IMR-90 (cell line): Measurements from ENCODE around the gene CAPN10. TPM values are rescaled to one million over a fixed set of nuclear protein-coding genes. Genes with fewer than 3 reads are reported as not detected.

Experiments used
- ATAC-seq: fragments of 200-7000 bp; cut with Tn5 transposase; 2 replicates; pipeline ENCODE4 v1.9.1; 2020; ENCODE audit warnings: low read depth, mild to moderate bottlenecking, moderate library complexity
- BruUV-seq: library from RNA; stranded (reverse); fragments of 400-500 nt; replicated peaks from 2 replicates; lab custom pipeline; 2021; lab: Mats Ljungman, UMichigan
- CTCF ChIA-PET: fragments of 300-600 bp; formaldehyde crosslinking; extraction: SDS; loops from one replicate; lab custom pipeline; 2021; ENCODE audit warnings: antibody characterized with exemption; lab: Yijun Ruan, JAX
- POLR2A ChIA-PET: fragments of 300-600 bp; sonication (Branson Sonifier 250); formaldehyde crosslinking; loops from one replicate; lab custom pipeline; 2022; ENCODE audit warnings: antibody characterized with exemption; ENCODE audit not compliant: unreplicated experiment; lab: Charles Lee
- DNase-seq: peaks from one replicate; pipeline ENCODE4 v3.0.0; 2013
- H2AFZ ChIP-seq: replicated peaks from 2 replicates; pipeline ENCODE3; 2013; ENCODE audit warnings: low read length, mild to moderate bottlenecking; ENCODE audit not compliant: poor library complexity
- H2AK5ac ChIP-seq: 2 replicates; pipeline ENCODE4 v1.6.1; 2013; ENCODE audit warnings: low read depth, low read length, inconsistent platforms
- H2AK9ac ChIP-seq: replicated peaks from 2 replicates; pipeline ENCODE3; 2013; ENCODE audit warnings: mild to moderate bottlenecking, low read depth, low read length, moderate library complexity; ENCODE audit not compliant: poor library complexity
- H2BK120ac ChIP-seq: 2 replicates; pipeline ENCODE4 v1.6.1; 2013; ENCODE audit warnings: low read depth, low read length, inconsistent platforms
- H2BK15ac ChIP-seq: 3 replicates; pipeline ENCODE4 v1.6.1; 2013; ENCODE audit warnings: low read depth, low read length, inconsistent platforms
- H2BK20ac ChIP-seq: 2 replicates; pipeline ENCODE4 v1.6.1; 2013; ENCODE audit warnings: low read depth, mild to moderate bottlenecking, inconsistent platforms, low read length, moderate library complexity
- H2BK5ac ChIP-seq: 2 replicates; pipeline ENCODE4 v1.6.1; 2013; ENCODE audit warnings: mild to moderate bottlenecking, low read depth, low read length, inconsistent platforms; ENCODE audit not compliant: poor library complexity, severe bottlenecking
- H3K14ac ChIP-seq: replicated peaks from 2 replicates; pipeline ENCODE4 v1.6.1; 2013; ENCODE audit warnings: low read depth, low read length, inconsistent platforms
- H3K18ac ChIP-seq: 2 replicates; pipeline ENCODE4 v1.6.1; 2013; ENCODE audit warnings: low read depth, low read length, control low read depth
- H3K23ac ChIP-seq: 2 replicates; pipeline ENCODE4 v1.6.1; 2013; ENCODE audit warnings: low read depth, low read length, inconsistent platforms
- H3K27ac ChIP-seq: 2 replicates; pipeline ENCODE4 v1.5.1; 2013; ENCODE audit warnings: mild to moderate bottlenecking, control low read depth, low read length; ENCODE audit not compliant: insufficient read depth
- H3K27me3 ChIP-seq: 2 replicates; pipeline ENCODE4 v1.6.1; 2013; ENCODE audit warnings: low read length; ENCODE audit not compliant: control insufficient read depth, insufficient read depth
- H3K36me3 ChIP-seq: 2 replicates; pipeline ENCODE4 v1.6.1; 2013; ENCODE audit warnings: low read length, mixed read lengths; ENCODE audit not compliant: control insufficient read depth, insufficient read depth
- H3K4ac ChIP-seq: 2 replicates; pipeline ENCODE4 v1.6.1; 2013; ENCODE audit warnings: low read depth, low read length, inconsistent platforms
- H3K4me1 ChIP-seq: 2 replicates; pipeline ENCODE4 v1.6.1; 2013; ENCODE audit warnings: low read length, mixed read lengths; ENCODE audit not compliant: control insufficient read depth, insufficient read depth
- H3K4me2 ChIP-seq: 2 replicates; pipeline ENCODE4 v1.6.1; 2013; ENCODE audit warnings: low read depth, mild to moderate bottlenecking, control low read depth, low read length, moderate library complexity
- H3K4me3 ChIP-seq: 2 replicates; pipeline ENCODE4 v1.5.1; 2013; ENCODE audit warnings: low read depth, mild to moderate bottlenecking, control low read depth, low read length, moderate library complexity; ENCODE audit not compliant: insufficient read depth
- H3K56ac ChIP-seq: 2 replicates; pipeline ENCODE4 v1.6.1; 2013; ENCODE audit warnings: low read length, inconsistent platforms; ENCODE audit not compliant: insufficient read depth; ENCODE audit errors: extremely low read depth
- H3K79me1 ChIP-seq, 2 experiments: 2 replicates each; pipeline ENCODE4 v1.6.1; 2013; ENCODE audit warnings: low read length in 2 of 2, inconsistent platforms in 1 of 2, low read depth in 1 of 2
- H3K9ac ChIP-seq: 2 replicates; pipeline ENCODE4 v1.6.1; 2013; ENCODE audit warnings: low read depth, low read length, control low read depth
- H3K9me1 ChIP-seq: 2 replicates; pipeline ENCODE4 v1.6.1; 2013; ENCODE audit warnings: low read length, inconsistent platforms; ENCODE audit not compliant: insufficient read depth
- H3K9me3 ChIP-seq: 2 replicates; pipeline ENCODE4 v1.6.1; 2013; ENCODE audit warnings: low read length; ENCODE audit not compliant: control insufficient read depth, insufficient read depth
- H4K20me1 ChIP-seq: 2 replicates; pipeline ENCODE4 v1.6.1; 2013; ENCODE audit warnings: low read length, inconsistent platforms; ENCODE audit not compliant: insufficient read depth
- H4K5ac ChIP-seq: 2 replicates; pipeline ENCODE4 v1.6.1; 2013; ENCODE audit warnings: mild to moderate bottlenecking, low read depth, low read length, control low read depth
- H4K8ac ChIP-seq, 2 experiments: 2 replicates each; pipeline ENCODE4 v1.6.1; 2013; ENCODE audit warnings: low read depth in 2 of 2, low read length in 2 of 2, control low read depth in 1 of 2, inconsistent platforms in 1 of 2
- H4K91ac ChIP-seq: 2 replicates; pipeline ENCODE4 v1.6.1; 2013; ENCODE audit warnings: low read depth, low read length, inconsistent platforms; ENCODE audit not compliant: insufficient read depth
- BHLHE40 ChIP-seq: fragments of 150-350 bp; IDR thresholded peaks from 2 replicates; pipeline ENCODE4 v1.6.1; 2016; ENCODE audit warnings: mild to moderate bottlenecking, low read depth, low read length
- CEBPB ChIP-seq: IDR thresholded peaks from 2 replicates; pipeline ENCODE4 v1.6.1; 2012; ENCODE audit warnings: low read depth, low read length, improper control_type of control experiment
- CHD1 ChIP-seq: IDR thresholded peaks from 2 replicates; pipeline ENCODE4 v1.6.1; 2012; ENCODE audit warnings: low read depth, low read length, improper control_type of control experiment
- CTCF ChIP-seq: conservative IDR thresholded peaks from 2 replicates; pipeline ENCODE4 v1.5.1; 2012; ENCODE audit warnings: mild to moderate bottlenecking, low read depth, low read length, improper control_type of control experiment
- ELK1 ChIP-seq: fragments of 150-350 bp; IDR thresholded peaks from 2 replicates; pipeline ENCODE4 v1.6.1; 2016; ENCODE audit warnings: low read depth, mild to moderate bottlenecking, low read length, moderate library complexity, borderline replicate concordance
- FOS ChIP-seq: fragments of 150-350 bp; IDR thresholded peaks from 2 replicates; pipeline ENCODE4 v1.6.1; 2016; ENCODE audit warnings: low read depth, low read length
- MAZ ChIP-seq: IDR thresholded peaks from 2 replicates; pipeline ENCODE4 v1.6.1; 2012; ENCODE audit warnings: low read depth, mild to moderate bottlenecking, low read length, improper control_type of control experiment, moderate library complexity, borderline replicate concordance
- MXI1 ChIP-seq: IDR thresholded peaks from 2 replicates; pipeline ENCODE4 v1.6.1; 2012; ENCODE audit warnings: low read depth, mild to moderate bottlenecking, low read length, moderate library complexity, borderline replicate concordance
- NFE2L2 ChIP-seq: fragments of 150-350 bp; IDR thresholded peaks from 2 replicates; pipeline ENCODE4 v1.6.1; 2016; ENCODE audit warnings: low read depth, mild to moderate bottlenecking, low read length
- POLR2A ChIP-seq: IDR thresholded peaks from 2 replicates; pipeline ENCODE4 v1.6.1; 2012; ENCODE audit warnings: mild to moderate bottlenecking, low read depth, low read length
- RAD21 ChIP-seq: IDR thresholded peaks from 2 replicates; pipeline ENCODE4 v1.6.1; 2012; ENCODE audit warnings: low read length, improper control_type of control experiment
- RCOR1 ChIP-seq: IDR thresholded peaks from 2 replicates; pipeline ENCODE4 v1.6.1; 2012; ENCODE audit warnings: mild to moderate bottlenecking, low read length, improper control_type of control experiment; ENCODE audit not compliant: insufficient replicate concordance
- RFX5 ChIP-seq: IDR thresholded peaks from 2 replicates; pipeline ENCODE4 v1.8.0; 2012; ENCODE audit warnings: low read depth, mild to moderate bottlenecking, low read length, moderate library complexity
- SMC3 ChIP-seq: fragments of 150-350 bp; IDR thresholded peaks from 2 replicates; pipeline ENCODE4 v1.6.1; 2016; ENCODE audit warnings: low read depth, mild to moderate bottlenecking, antibody characterized with exemption, low read length, moderate library complexity
- USF2 ChIP-seq: fragments of 150-350 bp; IDR thresholded peaks from 2 replicates; pipeline ENCODE4 v1.6.1; 2017; ENCODE audit warnings: mild to moderate bottlenecking, antibody characterized with exemption, low read length, low read depth
- WGBS, 2 experiments: methylation state at CpG; one replicate each; pipeline versions ENCODE4 v1.1.5 to v1.1.7; 2013; ENCODE audit warnings: missing lambda C conversion rate in 2 of 2; ENCODE audit not compliant: insufficient read length in 1 of 2; ENCODE audit errors: extremely low coverage in 2 of 2; 5-methylcytosine and 5-hydroxymethylcytosine counted together
- dilution Hi-C: fragments of 300-500 bp; cut with HindIII; formaldehyde crosslinking; loops from one replicate; pipeline ENCODE4 v1.14.3; 2018; ENCODE audit warnings: low sequenced_read_pairs; ENCODE audit not compliant: unreplicated experiment
- in situ Hi-C: fragments of 300-500 bp; cut with MboI; formaldehyde crosslinking; loops from 3 replicates; pipeline ENCODE4 v1.14.3; 2019; ENCODE audit warnings: low sequenced_read_pairs, inconsistent platforms, mixed read lengths
- intact Hi-C: fragments of 100-400 bp; cut with micrococcal nuclease; formaldehyde crosslinking; loops from 2 replicates; pipeline ENCODE4 v1.10.0; 2022
- polyA plus RNA-seq, 3 experiments: library from polyadenylated mRNA; depleted of rRNA; stranded (reverse); fragments of >200 nt; gene quantifications; 2 replicates each; pipeline ENCODE4 v1.2.3, GENCODE V29; 2012; ENCODE audit warnings: low replicate concordance in 1 of 3
- total RNA-seq: library from RNA; depleted of rRNA; stranded (reverse); fragments of >200 nt; gene quantifications from 2 replicates; pipeline ENCODE4 v1.2.3, GENCODE V29; 2012

Gene CAPN10
- total and polyA plus RNA-seq, 2 of the 4 experiments (the other 2 are of a cell fraction) = 6.3 to 20.9 TPM

GRCh38 chr2:240601831-240602160, 15.3 kb downstream of the CAPN10 start:
- POLR2A ChIA-PET = no interaction called here

More at GRCh38 chr2:240601831-240602160, 15.3 kb downstream of the CAPN10 start:
- Histone ChIP-seq H3K36me3 (peaks cover 17% of the 10 kb centered on the region), H2AFZ (no peak overlapping the region), H2AK5ac (no peak overlapping the region), H3K18ac (no peak overlapping the region), H2BK20ac (no peak overlapping the region), H2BK5ac (no peak overlapping the region), H4K91ac (no peak overlapping the region), H3K4me1 (no peaks in the 10 kb centered on the region), H3K14ac (no peak overlapping the region), H2BK15ac (no peak overlapping the region), H3K4ac (no peak overlapping the region), H3K9me1 (no peaks in the 10 kb centered on the region; the same call in 1 of the 2 replicates), H2BK120ac (no peak overlapping the region), H3K9me3 (no peaks in the 10 kb centered on the region), H3K4me2 (no peak overlapping the region), H3K27me3 (no peaks in the 10 kb centered on the region), H3K79me1 (no peaks in the 10 kb centered on the region), H2AK9ac (no peak overlapping the region), H4K20me1 (no peaks in the 10 kb centered on the region), H4K8ac (no peak overlapping the region), H3K56ac (no peak overlapping the region), H4K5ac (no peak overlapping the region), H3K27ac (no peak overlapping the region), H3K9ac (no peak overlapping the region), H3K4me3 (no peak overlapping the region), H3K23ac (no peak overlapping the region)
- TF ChIP-seq CEBPB (no peak), FOS (no peak), BHLHE40 (no peak), RCOR1 (no peak), MAZ (no peak), POLR2A (no peak), CTCF (no peak), RAD21 (no peak), ELK1 (no peak), CHD1 (no peak), SMC3 (no peak), NFE2L2 (no peak), USF2 (no peak), RFX5 (no peak), MXI1 (no peak)
- no peak for ATAC-seq
- intact Hi-C loops = no loop called here
- CTCF ChIA-PET = no interaction called here
- in situ Hi-C loops = no loop called here
- 89% methylated on average over 11 of the region's 11 CpGs; no CpG with 5 or more reads in 1 of the 2 experiments for WGBS, 2 experiments
- BruUV-seq = no TSS peak
- dilution Hi-C loops = no loop called here
- no peak for DNase-seq
